ENCODE results near the gene PUS1. TPM values are rescaled to one million over a fixed set of nuclear protein-coding genes. Genes with fewer than 3 reads are reported as not detected.

The PUS1 gene
- total and polyA plus RNA-seq, 3 donors from 2014 or later = 16.9 to 26.0 (median 25.2) TPM

DNA sequence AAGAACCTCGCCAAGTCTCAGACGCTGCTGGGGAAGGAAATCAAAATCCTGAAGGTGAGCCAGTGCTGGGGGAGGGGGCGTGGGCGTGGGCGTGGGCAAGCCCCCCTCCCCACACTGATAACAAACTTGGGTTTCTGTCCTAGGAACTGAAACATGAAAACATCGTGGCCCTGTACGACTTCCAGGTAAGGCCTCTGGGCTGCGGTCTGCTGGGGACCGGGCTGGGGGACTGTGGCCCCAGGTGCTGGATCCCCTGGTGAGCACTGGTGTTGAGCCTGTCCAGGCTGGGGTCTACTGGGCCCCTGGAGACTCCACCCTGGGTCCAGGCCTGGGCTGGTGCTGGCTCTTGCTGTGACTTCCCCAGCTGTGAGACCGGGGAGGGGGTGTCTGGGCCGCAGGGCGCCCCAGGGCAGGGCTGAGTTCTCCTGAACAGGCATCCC is 33.4 kb upstream of the PUS1 start:
- Histone ChIP-seq H3K4me1 (peaks cover 18% of the 10 kb centered on the region), H3K36me3 (ENCODE audit: low read depth, missing control alignments) (no peaks in the 10 kb centered on the region), H3K4me3 (peak overlapping the region; percentile 63 to 69), H3K9me3 (no peaks in the 10 kb centered on the region), H3K27me3 (no peaks in the 10 kb centered on the region), H3K27ac (peak overlapping the region; percentile 98 to 99)
- DNase-seq = no peak
- no peak for TF ChIP-seq POLR2A (IDR thresholded peaks at IDR 0.05)
- TF ChIP-seq, protein P1, sequence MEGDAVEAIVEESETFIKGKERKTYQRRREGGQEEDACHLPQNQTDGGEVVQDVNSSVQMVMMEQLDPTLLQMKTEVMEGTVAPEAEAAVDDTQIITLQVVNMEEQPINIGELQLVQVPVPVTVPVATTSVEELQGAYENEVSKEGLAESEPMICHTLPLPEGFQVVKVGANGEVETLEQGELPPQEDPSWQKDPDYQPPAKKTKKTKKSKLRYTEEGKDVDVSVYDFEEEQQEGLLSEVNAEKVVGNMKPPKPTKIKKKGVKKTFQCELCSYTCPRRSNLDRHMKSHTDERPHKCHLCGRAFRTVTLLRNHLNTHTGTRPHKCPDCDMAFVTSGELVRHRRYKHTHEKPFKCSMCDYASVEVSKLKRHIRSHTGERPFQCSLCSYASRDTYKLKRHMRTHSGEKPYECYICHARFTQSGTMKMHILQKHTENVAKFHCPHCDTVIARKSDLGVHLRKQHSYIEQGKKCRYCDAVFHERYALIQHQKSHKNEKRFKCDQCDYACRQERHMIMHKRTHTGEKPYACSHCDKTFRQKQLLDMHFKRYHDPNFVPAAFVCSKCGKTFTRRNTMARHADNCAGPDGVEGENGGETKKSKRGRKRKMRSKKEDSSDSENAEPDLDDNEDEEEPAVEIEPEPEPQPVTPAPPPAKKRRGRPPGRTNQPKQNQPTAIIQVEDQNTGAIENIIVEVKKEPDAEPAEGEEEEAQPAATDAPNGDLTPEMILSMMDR (IDR thresholded peaks at IDR 0.05) = no peak
- WGBS, 2 donors = 0% methylated on average over 1 to 12 of the region's 12 CpGs
- intact Hi-C loops (cut with DNase I; ENCODE audit: low total_unique reads) = no loop called here

DNA sequence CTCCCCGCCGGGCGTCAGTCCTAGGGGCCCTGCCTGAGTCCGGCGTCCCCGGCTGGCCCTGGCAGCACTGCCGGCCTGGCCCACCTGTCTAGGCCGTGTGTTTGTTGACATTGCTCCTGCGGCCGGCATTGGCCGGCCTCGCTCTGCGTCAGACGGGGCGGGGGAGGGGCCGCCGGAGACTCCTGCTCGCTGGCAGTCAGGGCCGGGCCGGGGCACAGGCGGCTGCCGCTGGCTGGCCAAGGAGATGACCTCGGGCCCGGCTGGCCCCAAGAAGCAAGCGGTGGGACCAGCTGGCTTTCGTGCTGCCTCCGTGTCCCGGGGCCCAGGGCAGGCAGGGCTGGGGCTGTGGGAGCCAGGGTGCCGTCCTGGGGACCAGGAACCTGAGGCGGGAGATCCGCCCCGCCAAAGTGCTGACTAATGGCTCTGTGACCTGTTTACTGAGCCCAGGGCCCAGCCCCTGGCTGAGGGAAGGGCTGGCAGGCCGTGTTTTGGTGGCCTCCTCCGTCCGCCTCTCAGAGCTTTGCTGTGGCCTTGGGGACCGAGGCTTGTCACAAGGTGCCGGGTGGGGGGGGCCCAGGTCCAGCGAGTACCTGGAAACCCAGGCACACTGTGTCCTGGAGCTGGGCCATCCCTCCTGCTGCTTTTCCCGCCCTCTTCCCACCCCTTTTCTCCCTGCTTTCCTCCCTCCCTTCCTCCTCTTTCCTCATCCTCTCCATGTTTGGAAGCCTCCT is 32.8 kb upstream of the PUS1 start:
- peaks cover 19% of the 10 kb centered on the region for H3K4me1 ChIP-seq
- peak overlapping the region; percentile 63 to 69 for H3K4me3 ChIP-seq
- H3K27ac ChIP-seq = peak overlapping the region; percentile 98 to 99
- peak; percentile 85 for TF ChIP-seq POLR2A (IDR thresholded peaks at IDR 0.05)
- TF ChIP-seq, protein P1 (IDR thresholded peaks at IDR 0.05) = no peak
- 2 to 4% methylated on average over 13 to 37 of the region's 39 CpGs for WGBS, 2 donors
- H3K36me3 ChIP-seq (ENCODE audit: low read depth, missing control alignments) = no peaks in the 10 kb centered on the region
- intact Hi-C loops (cut with DNase I; ENCODE audit: low total_unique reads) = no loop called here
- peak; percentile 94 for DNase-seq
- H3K27me3 ChIP-seq = no peaks in the 10 kb centered on the region
- H3K9me3 ChIP-seq = no peaks in the 10 kb centered on the region

DNA sequence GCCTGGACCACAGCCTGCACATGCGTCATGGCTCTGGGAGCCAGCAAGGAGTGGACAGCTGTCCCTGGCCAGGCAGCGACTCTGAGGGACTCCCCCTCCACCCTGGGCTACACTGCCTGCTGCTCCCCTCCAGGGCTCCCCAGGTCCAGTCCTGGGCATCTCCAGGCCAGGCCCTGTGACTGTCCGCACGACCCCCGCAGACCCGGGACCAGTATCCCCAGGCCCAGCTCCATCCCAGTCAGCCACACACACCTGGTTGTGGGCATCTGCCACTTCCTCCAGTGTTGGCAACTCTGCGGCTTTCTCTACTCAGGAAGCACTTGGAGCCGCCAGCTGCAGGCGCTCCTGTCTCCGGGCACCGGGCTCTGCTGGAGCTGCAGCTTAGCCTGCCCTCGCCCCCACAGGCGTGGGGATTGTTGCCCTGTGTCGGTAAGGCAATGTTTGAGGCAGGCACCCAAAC is 32.2 kb upstream of the PUS1 start:
- TF ChIP-seq, protein P1 (IDR thresholded peaks at IDR 0.05) = no peak
- no peak for DNase-seq
- Histone ChIP-seq H3K27me3 (no peaks in the 10 kb centered on the region), H3K36me3 (ENCODE audit: low read depth, missing control alignments) (no peaks in the 10 kb centered on the region), H3K4me1 (peaks cover 25% of the 10 kb centered on the region), H3K9me3 (no peaks in the 10 kb centered on the region), H3K4me3 (no peak overlapping the region), H3K27ac (peak overlapping the region; percentile 98 to 99)
- WGBS, 2 donors = 67 to 74% methylated on average over 10 to 14 of the region's 14 CpGs
- intact Hi-C loops (cut with DNase I; ENCODE audit: low total_unique reads) = no loop called here

DNA sequence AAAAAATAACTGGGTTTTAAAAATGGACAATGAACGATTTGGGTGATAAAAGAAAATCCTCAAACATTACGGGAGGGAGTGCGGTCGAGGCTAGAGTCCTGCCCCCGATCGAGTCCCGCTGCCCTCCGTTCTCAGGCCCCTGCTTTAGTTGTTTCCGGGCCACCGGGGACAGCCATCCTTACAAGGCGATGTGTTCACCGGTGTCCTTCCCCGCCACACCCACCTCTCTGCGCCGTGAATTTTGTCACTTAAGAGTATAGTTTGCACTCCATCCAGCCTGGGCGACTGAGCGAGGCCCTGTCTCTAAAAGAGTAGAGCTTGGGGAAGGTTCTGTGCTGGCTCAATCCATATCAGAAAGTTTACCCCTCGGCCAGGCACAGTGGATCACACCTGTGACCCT is 31.8 kb upstream of the PUS1 start:
- DNase-seq = no peak
- peaks cover 29% of the 10 kb centered on the region for H3K4me1 ChIP-seq
- intact Hi-C loops (cut with DNase I; ENCODE audit: low total_unique reads) = no loop called here

More for the DNA sequence above, 31.8 kb upstream of the PUS1 start:
- Histone ChIP-seq H3K27ac (peak overlapping the region; percentile 98 to 99), H3K36me3 (ENCODE audit: low read depth, missing control alignments) (no peaks in the 10 kb centered on the region), H3K4me3 (no peak overlapping the region), H3K9me3 (no peaks in the 10 kb centered on the region), H3K27me3 (no peaks in the 10 kb centered on the region)
- TF ChIP-seq, protein P1 (IDR thresholded peaks at IDR 0.05) = no peak
- no peak for TF ChIP-seq POLR2A (IDR thresholded peaks at IDR 0.05)
- 89 to 91% methylated on average over 18 of the region's 18 CpGs for WGBS, 2 donors
